NCI-H748 treated with DMSO at 0.1 percent for 48 hours (cell line): ENCODE data around the gene KCNMA1.
"Not testable (repeated sequence)": the region's sequence is repeated elsewhere in the genome, so short reads cannot be mapped to it uniquely, and the experiment has no call there.

Source experiments
- DNase-seq: peaks from one replicate; lab custom pipeline; 2025; lab: John Stamatoyannopoulos, UW

The KCNMA1 gene

GRCh38 chr10:77363210-77363609, 274.4 kb downstream of the KCNMA1 start:
- DNase-seq: no peak

- no peak for DNase-seq
Measured at GRCh38 chr10:77361831-77362230, 275.8 kb downstream of the KCNMA1 start.

GRCh38 chr10:77361426-77361825, 276.2 kb downstream of the KCNMA1 start:
- no peak for DNase-seq

- DNase-seq: no peak
Measured at GRCh38 chr10:77360835-77361234, 276.8 kb downstream of the KCNMA1 start.

- no peak for DNase-seq
Measured at GRCh38 chr10:77359950-77360520, 277.6 kb downstream of the KCNMA1 start.

GRCh38 chr10:77359287-77359691, 278.3 kb downstream of the KCNMA1 start:
- no peak for DNase-seq

- DNase-seq: no peak
Measured at GRCh38 chr10:77358656-77359055, 279.0 kb downstream of the KCNMA1 start.

- no peak for DNase-seq
Measured at GRCh38 chr10:77357611-77358310, 279.8 kb downstream of the KCNMA1 start.

GRCh38 chr10:77357185-77357584, 280.4 kb downstream of the KCNMA1 start:
- no peak for DNase-seq

GRCh38 chr10:77355844-77356243, 281.8 kb downstream of the KCNMA1 start:
- no peak for DNase-seq

- no peak for DNase-seq
Measured at GRCh38 chr10:77351386-77351785, 286.2 kb downstream of the KCNMA1 start.

- no peak for DNase-seq
Measured at GRCh38 chr10:77350711-77351119, 286.9 kb downstream of the KCNMA1 start.

GRCh38 chr10:77350134-77350533, 287.5 kb downstream of the KCNMA1 start:
- DNase-seq: no peak

- DNase-seq: no peak
Measured at GRCh38 chr10:77349226-77349625, 288.4 kb downstream of the KCNMA1 start.

GRCh38 chr10:77348751-77349150, 288.9 kb downstream of the KCNMA1 start:
- DNase-seq: no peak

- no peak for DNase-seq
Measured at GRCh38 chr10:77348082-77348481, 289.5 kb downstream of the KCNMA1 start.

- DNase-seq: no peak
Measured at GRCh38 chr10:77347052-77347451, 290.6 kb downstream of the KCNMA1 start.

GRCh38 chr10:77341055-77341454, 296.6 kb downstream of the KCNMA1 start:
- no peak for DNase-seq

- not testable (repeated sequence) for DNase-seq
Measured at GRCh38 chr10:77339872-77340271, 297.7 kb downstream of the KCNMA1 start.

- DNase-seq: no peak
Measured at GRCh38 chr10:77339166-77339565, 298.4 kb downstream of the KCNMA1 start.

GRCh38 chr10:77338143-77338542, 299.5 kb downstream of the KCNMA1 start:
- no peak for DNase-seq

- peak; percentile 54 for DNase-seq
Measured at GRCh38 chr10:77334501-77334900, 303.1 kb downstream of the KCNMA1 start.

GRCh38 chr10:77333610-77334340, 303.8 kb downstream of the KCNMA1 start:
- DNase-seq: peak; percentile 96
